CD14-positive monocyte (primary cell): ENCODE results near the gene HCN3. TPM values are rescaled to one million over a fixed set of nuclear protein-coding genes. Genes with fewer than 3 reads are reported as not detected.
"Not testable (repeated sequence)": the region's sequence is repeated elsewhere in the genome, so short reads cannot be mapped to it uniquely, and the experiment has no call there.

Source experiments
- DNase-seq, 3 donors: peaks; one replicate each; pipeline ENCODE4 v3.0.0-alpha.2; 2011 to 2022
- H2AFZ ChIP-seq: 2 replicates; pipeline ENCODE4 v1.6.0; 2012; ENCODE audit warnings: mild to moderate bottlenecking, low read depth, low read length, inconsistent platforms; ENCODE audit not compliant: insufficient read depth, poor library complexity, severe bottlenecking
- H3K27ac ChIP-seq, 2 donors: 1 replicate in 1 of 2; 2 replicates in 1 of 2; pipeline ENCODE4 v1.5.1; 2012 to 2013; ENCODE audit warnings: low read length in 2 of 2, control low read depth in 1 of 2, inconsistent platforms in 1 of 2, low read depth in 1 of 2, mild to moderate bottlenecking in 1 of 2
- H3K27me3 ChIP-seq, 2 donors: one replicate each; pipeline versions ENCODE4 v1.6.0 to v1.6.1; 2011 to 2013; ENCODE audit warnings: low read length in 2 of 2; ENCODE audit not compliant: control insufficient read depth in 2 of 2, insufficient read depth in 2 of 2
- H3K36me3 ChIP-seq, 2 donors: replicated peaks in 1 of 2; 1 replicate in 1 of 2; 2 replicates in 1 of 2; pipeline versions ENCODE4 v1.5.1 to v1.6.1; 2012 to 2013; ENCODE audit warnings: low read length in 2 of 2, control low read depth in 1 of 2, inconsistent platforms in 1 of 2, mild to moderate bottlenecking in 1 of 2; ENCODE audit not compliant: insufficient read depth in 2 of 2, control insufficient read depth in 1 of 2
- H3K4me1 ChIP-seq, 2 donors: 1 replicate in 1 of 2; 2 replicates in 1 of 2; pipeline versions ENCODE4 v1.5.1 to v1.6.1; 2012 to 2013; ENCODE audit warnings: low read length in 2 of 2, control low read depth in 1 of 2, inconsistent platforms in 1 of 2, mild to moderate bottlenecking in 1 of 2, moderate library complexity in 1 of 2; ENCODE audit not compliant: insufficient read depth in 2 of 2, control insufficient read depth in 1 of 2
- H3K4me2 ChIP-seq: replicated peaks from 2 replicates; pipeline ENCODE3; 2012; ENCODE audit warnings: low read length, moderate library complexity, mild to moderate bottlenecking; ENCODE audit not compliant: poor library complexity, severe bottlenecking; ENCODE audit errors: extremely low read depth
- H3K4me3 ChIP-seq, 3 experiments: fragments of 200-600 bp in 1 of 3; sonication (generic) in 1 of 3; replicated peaks in 1 of 3; 1 replicate in 2 of 3; 2 replicates in 1 of 3; pipeline ENCODE4 v1.5.1; 2011 to 2013; ENCODE audit warnings: low read length in 3 of 3, mild to moderate bottlenecking in 3 of 3, control low read depth in 2 of 3, low read depth in 2 of 3, inconsistent platforms in 1 of 3, moderate library complexity in 1 of 3
- H3K79me2 ChIP-seq: 2 replicates; pipeline ENCODE4 v1.6.0; 2012; ENCODE audit warnings: mild to moderate bottlenecking, control low read depth, inconsistent platforms, low read length, moderate library complexity; ENCODE audit not compliant: insufficient read depth
- H3K9ac ChIP-seq: 2 replicates; pipeline ENCODE4 v1.6.0; 2017; ENCODE audit warnings: low read length, mild to moderate bottlenecking; ENCODE audit not compliant: insufficient read depth, poor library complexity, severe bottlenecking
- H3K9me3 ChIP-seq, 2 donors: replicated peaks in 1 of 2; 1 replicate in 1 of 2; 2 replicates in 1 of 2; pipeline versions ENCODE4 v1.5.1 to v1.6.1; 2012 to 2013; ENCODE audit warnings: low read length in 2 of 2, control low read depth in 1 of 2; ENCODE audit not compliant: control insufficient read depth in 1 of 2, insufficient read depth in 1 of 2
- H4K20me1 ChIP-seq: 2 replicates; pipeline ENCODE4 v1.6.0; 2012; ENCODE audit warnings: mild to moderate bottlenecking, low read length, control low read depth, moderate library complexity; ENCODE audit not compliant: insufficient read depth
- H3K27ac Mint-ChIP-seq, 7 donors: one replicate each; pipeline ENCODE4 v1.8.0; 2020; ENCODE audit warnings: mild to moderate bottlenecking in 7 of 7, mixed read lengths in 7 of 7, moderate library complexity in 6 of 7, inconsistent platforms in 2 of 7
- H3K27me3 Mint-ChIP-seq, 3 donors: one replicate each; pipeline ENCODE4 v1.8.0; 2021 to 2022; ENCODE audit warnings: low read depth in 3 of 3, mild to moderate bottlenecking in 3 of 3, mixed read lengths in 3 of 3, moderate library complexity in 3 of 3, inconsistent platforms in 1 of 3
- H3K36me3 Mint-ChIP-seq, 2 donors: one replicate each; pipeline ENCODE4 v1.8.0; 2020; ENCODE audit warnings: mixed read lengths in 2 of 2, inconsistent platforms in 1 of 2, mild to moderate bottlenecking in 1 of 2
- H3K4me1 Mint-ChIP-seq: one replicate; pipeline ENCODE4 v1.8.0; 2020; ENCODE audit warnings: mild to moderate bottlenecking, mixed read lengths
- H3K4me3 Mint-ChIP-seq, 2 donors: one replicate each; pipeline ENCODE4 v1.8.0; 2020; ENCODE audit warnings: mild to moderate bottlenecking in 2 of 2, mixed read lengths in 2 of 2, moderate library complexity in 1 of 2
- H3K9me3 Mint-ChIP-seq, 7 donors: one replicate each; pipeline ENCODE4 v1.8.0; 2020 to 2022; ENCODE audit warnings: mixed read lengths in 7 of 7, mild to moderate bottlenecking in 6 of 7, moderate library complexity in 6 of 7, inconsistent platforms in 2 of 7
- WGBS: methylation state at CpG from one replicate; pipeline ENCODE4 v1.1.5; 2013; ENCODE audit warnings: missing lambda C conversion rate; ENCODE audit not compliant: insufficient coverage; 5-methylcytosine and 5-hydroxymethylcytosine counted together
- intact Hi-C, 2 donors: fragments of 100-400 bp; cut with micrococcal nuclease; formaldehyde crosslinking; loops; one replicate each; pipeline versions ENCODE4 v1.15.0 to v1.15.1; 2023
- polyA plus RNA-seq, 3 donors: library from polyadenylated mRNA; depleted of rRNA in 1 of 3; unstranded in 2 of 3; stranded (reverse) in 1 of 3; fragments of 300-500 nt in 2 of 3; fragments of >200 nt in 1 of 3; fragmentation: Illumina TruSeq in 2 of 3; gene quantifications; 1 replicate in 2 of 3; 2 replicates in 1 of 3; pipeline ENCODE4 v1.2.3, GENCODE V29; 2012 to 2021
- TF ChIP-seq, protein P1 (sequence below): fragments of 200-600 bp; IDR thresholded peaks from one replicate; pipeline ENCODE4 v1.8.0; 2022; ENCODE audit warnings: antibody characterized with exemption, mild to moderate bottlenecking

Gene HCN3
- polyA plus RNA-seq, 3 donors: 0.15 to 2.3 TPM; not detected in 1

DNA sequence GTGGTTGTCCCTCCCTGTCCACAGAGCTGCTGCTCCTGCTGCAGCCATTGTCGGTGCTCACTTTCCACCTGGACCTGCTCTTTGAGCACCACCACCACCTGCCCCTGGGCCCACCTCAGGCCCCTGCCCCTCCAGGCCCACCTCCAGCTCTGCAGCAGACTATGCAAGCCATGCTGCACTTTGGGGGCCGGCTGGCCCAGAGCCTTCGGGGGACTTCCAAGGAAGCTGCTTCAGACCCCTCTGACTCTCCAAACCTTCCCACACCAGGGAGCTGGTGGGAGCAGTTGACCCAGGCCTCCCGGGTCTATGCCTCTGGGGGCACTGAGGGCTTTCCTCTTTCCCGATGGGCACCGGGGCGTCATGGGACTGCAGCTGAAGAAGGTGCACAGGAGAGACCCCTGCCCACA, 49.4 kb downstream of the HCN3 start:
- peaks cover 16% of the 10 kb centered on the region for H3K79me2 ChIP-seq
- no peak for DNase-seq
- H3K4me1 ChIP-seq: peaks cover 15 to 32% of the 10 kb centered on the region in 2 donors
- H3K27ac ChIP-seq: no peak overlapping the region
- H3K4me3 ChIP-seq: no peak overlapping the region
- H3K9ac ChIP-seq: no peak overlapping the region
- Mint-ChIP-seq H3K4me3 (no peak overlapping the region), H3K27me3 (peaks cover 2 to 4% (median 2%) of the 10 kb centered on the region in 3 donors), H3K9me3 (no peaks in the 10 kb centered on the region), H3K4me1 (peaks cover 30% of the 10 kb centered on the region), H3K27ac (peak overlapping the region in 1 of 7 donors; percentile 50), H3K36me3 (peaks cover 18 to 38% of the 10 kb centered on the region in 2 donors)
- WGBS: no CpG with 5 or more reads among the region's 7 CpGs
- H3K36me3 ChIP-seq: peaks cover 16 to 33% of the 10 kb centered on the region in 2 donors
- H4K20me1 ChIP-seq: peaks cover 24% of the 10 kb centered on the region
- TF ChIP-seq, protein P1, sequence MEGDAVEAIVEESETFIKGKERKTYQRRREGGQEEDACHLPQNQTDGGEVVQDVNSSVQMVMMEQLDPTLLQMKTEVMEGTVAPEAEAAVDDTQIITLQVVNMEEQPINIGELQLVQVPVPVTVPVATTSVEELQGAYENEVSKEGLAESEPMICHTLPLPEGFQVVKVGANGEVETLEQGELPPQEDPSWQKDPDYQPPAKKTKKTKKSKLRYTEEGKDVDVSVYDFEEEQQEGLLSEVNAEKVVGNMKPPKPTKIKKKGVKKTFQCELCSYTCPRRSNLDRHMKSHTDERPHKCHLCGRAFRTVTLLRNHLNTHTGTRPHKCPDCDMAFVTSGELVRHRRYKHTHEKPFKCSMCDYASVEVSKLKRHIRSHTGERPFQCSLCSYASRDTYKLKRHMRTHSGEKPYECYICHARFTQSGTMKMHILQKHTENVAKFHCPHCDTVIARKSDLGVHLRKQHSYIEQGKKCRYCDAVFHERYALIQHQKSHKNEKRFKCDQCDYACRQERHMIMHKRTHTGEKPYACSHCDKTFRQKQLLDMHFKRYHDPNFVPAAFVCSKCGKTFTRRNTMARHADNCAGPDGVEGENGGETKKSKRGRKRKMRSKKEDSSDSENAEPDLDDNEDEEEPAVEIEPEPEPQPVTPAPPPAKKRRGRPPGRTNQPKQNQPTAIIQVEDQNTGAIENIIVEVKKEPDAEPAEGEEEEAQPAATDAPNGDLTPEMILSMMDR: no peak
- no peak overlapping the region for H2AFZ ChIP-seq
- H3K9me3 ChIP-seq: no peaks in the 10 kb centered on the region
- H3K27me3 ChIP-seq: no peaks in the 10 kb centered on the region
- intact Hi-C loops: no loop called here
- H3K4me2 ChIP-seq: no peak overlapping the region

DNA sequence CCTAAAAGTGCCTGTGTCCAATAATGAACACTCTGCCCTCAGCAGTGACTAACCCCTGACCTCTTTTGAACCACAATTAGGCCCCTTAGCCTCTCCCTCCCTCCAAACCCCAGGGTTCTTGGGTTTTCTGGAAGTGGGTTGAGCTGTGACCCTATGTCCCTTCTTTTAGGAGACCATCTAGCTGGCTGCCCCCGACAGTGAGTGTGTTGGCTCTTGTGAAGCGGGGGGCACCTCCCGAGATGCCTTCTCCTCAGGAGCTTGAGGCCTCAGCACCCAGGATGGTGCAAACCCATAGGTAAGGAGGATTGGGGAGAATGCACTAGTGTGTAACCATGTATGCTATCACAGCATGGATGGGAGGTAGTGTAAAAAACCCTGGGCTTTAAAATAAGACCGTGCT, 50.7 kb downstream of the HCN3 start:
- TF ChIP-seq, protein P1: no peak
- H3K9me3 Mint-ChIP-seq: no peaks in the 10 kb centered on the region
- H3K27me3 Mint-ChIP-seq: no peaks in the 10 kb centered on the region
- Histone ChIP-seq H3K9ac (no peak overlapping the region), H3K79me2 (peaks cover 8% of the 10 kb centered on the region), H4K20me1 (peaks cover 14% of the 10 kb centered on the region), H3K36me3 (peaks cover 19 to 41% of the 10 kb centered on the region in 2 donors), H2AFZ (no peak overlapping the region), H3K9me3 (no peaks in the 10 kb centered on the region), H3K27ac (no peak overlapping the region), H3K4me2 (no peak overlapping the region), H3K4me1 (peaks cover 8 to 18% of the 10 kb centered on the region in 2 donors), H3K27me3 (no peaks in the 10 kb centered on the region), H3K4me3 (no peak overlapping the region)
- DNase-seq: no peak
- H3K27ac Mint-ChIP-seq: peak overlapping the region in 2 of 7 donors; percentile 10 to 47
- peaks cover 21% of the 10 kb centered on the region for H3K4me1 Mint-ChIP-seq
- peaks cover 18 to 47% of the 10 kb centered on the region in 2 donors for H3K36me3 Mint-ChIP-seq
- intact Hi-C loops: no loop called here
- WGBS: 100% methylated on average over 3 of the region's 4 CpGs
- no peak overlapping the region for H3K4me3 Mint-ChIP-seq

DNA sequence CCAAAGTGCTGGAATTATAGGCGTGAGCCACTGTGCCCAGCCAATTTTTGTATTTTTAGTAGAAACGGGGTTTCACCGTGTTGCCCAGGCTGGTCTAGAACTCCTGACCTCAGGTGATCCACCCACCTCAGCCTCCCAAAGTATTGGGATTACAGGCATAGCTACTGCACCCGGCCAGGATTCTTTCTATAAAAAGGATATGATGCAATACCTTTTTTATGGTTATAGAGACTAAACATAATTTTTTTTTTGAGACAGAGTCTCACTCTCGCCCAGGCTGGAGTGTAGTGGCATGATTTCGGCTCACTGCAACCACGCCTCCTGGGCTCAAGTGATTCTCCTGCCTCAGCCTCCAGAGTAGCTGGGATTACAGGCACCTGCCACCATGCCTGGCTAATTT, 51.6 kb downstream of the HCN3 start:
- 93% methylated on average over 3 of the region's 7 CpGs for WGBS

More for the DNA sequence above, 51.6 kb downstream of the HCN3 start:
- H2AFZ ChIP-seq, H3K27ac Mint-ChIP-seq, DNase-seq, H3K9me3 Mint-ChIP-seq, H3K27me3 Mint-ChIP-seq, intact Hi-C loops, H3K9me3 ChIP-seq, H3K4me2 ChIP-seq, H3K4me3 ChIP-seq, H3K79me2 ChIP-seq, H3K27me3 ChIP-seq, H3K4me3 Mint-ChIP-seq, H3K9ac ChIP-seq, H3K27ac ChIP-seq: not testable (repeated sequence)
- Histone ChIP-seq H3K36me3 (peaks cover 26 to 49% of the 10 kb centered on the region in 2 donors), H4K20me1 (peaks cover 14% of the 10 kb centered on the region), H3K4me1 (peaks cover 8 to 17% of the 10 kb centered on the region in 2 donors)
- H3K36me3 Mint-ChIP-seq: peaks cover 23 to 56% of the 10 kb centered on the region in 2 donors
- peaks cover 21% of the 10 kb centered on the region for H3K4me1 Mint-ChIP-seq
